ENCODE results near the gene ATP5F1A.

- TF ChIP-seq CTCF (IDR thresholded peaks at IDR 0.05; ENCODE audit: insufficient read depth, low read length, poor library complexity, severe bottlenecking), result no peak
- no peak for TF ChIP-seq EZH2phosphoT487 (conservative IDR thresholded peaks at IDR 0.05; ENCODE audit: low read length)
Observed at GRCh38 chr18:46095532-46095931, 2.6 kb downstream of the ATP5F1A start.
